ENCODE measurements around the gene PTPRM. TPM values are rescaled to one million over a fixed set of nuclear protein-coding genes. Genes with fewer than 3 reads are reported as not detected.

The PTPRM gene
- polyA plus RNA-seq, 2 of the 4 experiments (the other 2 are of a cell fraction) = 44.5 to 199 TPM

DNA sequence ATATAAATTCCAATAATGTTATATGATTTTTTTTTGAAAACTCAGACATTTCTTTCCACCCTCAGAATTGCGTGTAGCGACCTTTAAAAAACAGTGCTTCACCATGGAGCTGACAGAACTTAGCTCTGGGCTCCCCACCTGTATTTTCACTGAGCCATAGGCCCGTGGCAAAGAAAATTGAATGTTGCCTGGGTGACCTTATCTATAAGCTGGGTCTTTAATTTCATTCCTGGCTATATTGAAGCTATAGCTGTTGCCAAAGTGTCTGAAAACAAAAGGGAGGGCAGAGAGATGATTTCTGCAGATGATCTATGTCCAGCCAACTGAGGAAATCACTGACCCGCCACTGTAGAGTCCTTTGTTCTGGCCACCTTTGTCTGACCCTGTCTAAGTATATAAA is 411.7 kb downstream of the PTPRM start:
- no peak for DNase-seq (ENCODE audit: low read depth in 1 of 2, low spot score in 1 of 2)
- Histone ChIP-seq H3K27ac (0 out of 6 replicates have a peak overlapping the region, but pooled peaks of 1 of the 2 experiments have one; percentile 33), H3K4me3 (no peak overlapping the region), H3K9me3 (no peaks in the 10 kb centered on the region), H3K4me1 (peaks cover 10% of the 10 kb centered on the region), H3K4me2 (no peak overlapping the region)
- POLR2A ChIA-PET = no interaction called here
- no peak for FAIRE-seq
- no peak for TF ChIP-seq EP300 (IDR thresholded peaks at IDR 0.05)
- no peak for TF ChIP-seq ZNF302 (CRISPR knock-in tag; IDR thresholded peaks at IDR 0.05)
- TF ChIP-seq POLR2A (IDR thresholded peaks at IDR 0.05; ENCODE audit: low read length) = no peak
- TF ChIP-seq HDAC2 (IDR thresholded peaks at IDR 0.05) = no peak
- no peak for TF ChIP-seq EHMT2 (IDR thresholded peaks at IDR 0.05; ENCODE audit: low read depth)
- TF ChIP-seq MAX (IDR thresholded peaks at IDR 0.05) = no peak
- no peak for TF ChIP-seq FOSL2 (IDR thresholded peaks at IDR 0.05)
- TF ChIP-seq FOSL2 (CRISPR knock-in tag; IDR thresholded peaks at IDR 0.05) = no peak
- TF ChIP-seq HOXB13 (CRISPR knock-in tag; IDR thresholded peaks at IDR 0.05; ENCODE audit: low read depth) = no peak
- no peak for TF ChIP-seq CBX8 (IDR thresholded peaks at IDR 0.05)
- no peak for TF ChIP-seq NFE2L2 (conservative IDR thresholded peaks at IDR 0.05; ENCODE audit: low read length)
- no peak for TF ChIP-seq RNF2 (IDR thresholded peaks at IDR 0.05; ENCODE audit: borderline replicate concordance, low read depth)
- TF ChIP-seq FOXS1 (CRISPR knock-in tag; IDR thresholded peaks at IDR 0.05) = no peak
- no peak for TF ChIP-seq RARB (CRISPR knock-in tag; IDR thresholded peaks at IDR 0.05)
- TF ChIP-seq TFCP2L1 (CRISPR knock-in tag; IDR thresholded peaks at IDR 0.05) = no peak
- no peak for TF ChIP-seq CBX2 (IDR thresholded peaks at IDR 0.05; ENCODE audit: borderline replicate concordance, low read depth)
- TF ChIP-seq, protein P1, sequence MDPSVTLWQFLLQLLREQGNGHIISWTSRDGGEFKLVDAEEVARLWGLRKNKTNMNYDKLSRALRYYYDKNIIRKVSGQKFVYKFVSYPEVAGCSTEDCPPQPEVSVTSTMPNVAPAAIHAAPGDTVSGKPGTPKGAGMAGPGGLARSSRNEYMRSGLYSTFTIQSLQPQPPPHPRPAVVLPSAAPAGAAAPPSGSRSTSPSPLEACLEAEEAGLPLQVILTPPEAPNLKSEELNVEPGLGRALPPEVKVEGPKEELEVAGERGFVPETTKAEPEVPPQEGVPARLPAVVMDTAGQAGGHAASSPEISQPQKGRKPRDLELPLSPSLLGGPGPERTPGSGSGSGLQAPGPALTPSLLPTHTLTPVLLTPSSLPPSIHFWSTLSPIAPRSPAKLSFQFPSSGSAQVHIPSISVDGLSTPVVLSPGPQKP (IDR thresholded peaks at IDR 0.05; ENCODE audit: low read depth, low read length) = no peak
- TF ChIP-seq ESRRA (IDR thresholded peaks at IDR 0.05; ENCODE audit: borderline replicate concordance, low read length) = no peak
- no peak for ATAC-seq
- 95% methylated on average over 4 of the region's 4 CpGs for WGBS (ENCODE audit: missing lambda C conversion rate)
- CTCF ChIA-PET = no interaction called here

DNA sequence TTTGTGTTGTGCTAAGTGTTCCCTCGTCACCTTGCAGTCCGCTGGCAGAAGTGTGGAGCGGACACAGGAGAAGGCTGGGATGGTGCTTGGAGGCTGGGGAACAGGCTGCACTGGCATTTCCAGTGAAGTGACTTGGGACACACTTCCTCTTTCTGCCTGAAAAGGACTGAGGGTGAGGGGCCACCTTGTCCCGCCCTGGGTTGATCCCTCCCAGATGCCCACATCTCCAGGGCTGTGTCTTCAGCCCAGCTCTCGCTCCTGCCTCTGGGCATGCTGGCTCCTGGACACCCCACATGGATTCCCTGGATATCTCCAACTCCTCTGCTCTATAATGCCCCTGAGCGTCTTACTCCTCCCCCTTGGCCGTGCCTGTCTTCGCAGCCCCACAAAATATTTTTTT is 412.6 kb downstream of the PTPRM start:
- TF ChIP-seq JUNB (IDR thresholded peaks at IDR 0.05) = no peak
- DNase-seq (ENCODE audit: low read depth in 1 of 2, low spot score in 1 of 2) (no peak), FAIRE-seq (no peak), ATAC-seq (no peak)
- Histone ChIP-seq H3K9me3 (no peaks in the 10 kb centered on the region), H3K4me1 (peaks cover 12% of the 10 kb centered on the region), H3K4me2 (no peak overlapping the region), H3K27ac (0 out of 6 replicates have a peak overlapping the region, but pooled peaks of 1 of the 2 experiments have one; percentile 45), H3K4me3 (no peak overlapping the region)
- ChIA-PET POLR2A (no interaction called here), CTCF (no interaction called here)
- 95% methylated on average over 8 of the region's 8 CpGs for WGBS (ENCODE audit: missing lambda C conversion rate)

DNA sequence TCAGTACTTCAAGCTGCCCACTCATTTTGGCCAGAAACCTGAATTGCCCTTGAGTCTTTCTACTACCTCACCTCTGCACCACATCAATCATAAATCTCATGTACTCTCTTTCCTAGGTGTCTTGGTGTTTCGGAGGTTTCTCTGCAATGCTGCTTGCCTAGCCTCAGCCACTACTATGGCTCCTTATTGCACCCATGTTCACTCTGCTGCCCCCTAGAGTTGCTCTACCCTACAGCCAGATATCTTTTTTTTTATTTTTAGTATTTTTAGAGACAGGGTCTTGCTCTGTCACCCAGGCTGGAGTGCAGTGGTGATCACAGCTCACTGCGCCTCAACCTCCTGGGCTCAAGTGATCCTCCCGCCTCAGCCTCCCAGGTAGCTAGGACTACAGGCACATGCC is 413.0 kb downstream of the PTPRM start:
- no peak for DNase-seq (ENCODE audit: low read depth in 1 of 2, low spot score in 1 of 2)
- Histone ChIP-seq H3K4me2 (no peak overlapping the region), H3K9me3 (no peaks in the 10 kb centered on the region), H3K27ac (peak overlapping the region in 1 of 2 experiments; percentile 45; a peak in 1 of 6 replicates), H3K4me3 (no peak overlapping the region), H3K4me1 (peaks cover 12% of the 10 kb centered on the region)
- no peak for TF ChIP-seq HMGXB4 (CRISPR knock-in tag; IDR thresholded peaks at IDR 0.05; ENCODE audit: borderline replicate concordance)
- peak; percentile 16; the same call in 2 of the 3 replicates for TF ChIP-seq CTCF (IDR thresholded peaks at IDR 0.05)
- no peak for FAIRE-seq
- 94% methylated on average over 3 of the region's 3 CpGs for WGBS (ENCODE audit: missing lambda C conversion rate)
- ChIA-PET CTCF (no interaction called here), POLR2A (no interaction called here)
- ATAC-seq = no peak
